Thoracic aorta endothelial cell (primary cell): ENCODE measurements around the gene MIER1. TPM values are rescaled to one million over a fixed set of nuclear protein-coding genes. Genes with fewer than 3 reads are reported as not detected.

ENCODE experiments used
- total RNA-seq: library from RNA; depleted of rRNA; stranded (reverse); fragments of >200 nt; gene quantifications from 2 replicates; pipeline ENCODE4 v1.2.3, GENCODE V29; 2012

Gene MIER1
- total RNA-seq: 54.0 and 58.8 TPM in 2 replicates

DNA sequence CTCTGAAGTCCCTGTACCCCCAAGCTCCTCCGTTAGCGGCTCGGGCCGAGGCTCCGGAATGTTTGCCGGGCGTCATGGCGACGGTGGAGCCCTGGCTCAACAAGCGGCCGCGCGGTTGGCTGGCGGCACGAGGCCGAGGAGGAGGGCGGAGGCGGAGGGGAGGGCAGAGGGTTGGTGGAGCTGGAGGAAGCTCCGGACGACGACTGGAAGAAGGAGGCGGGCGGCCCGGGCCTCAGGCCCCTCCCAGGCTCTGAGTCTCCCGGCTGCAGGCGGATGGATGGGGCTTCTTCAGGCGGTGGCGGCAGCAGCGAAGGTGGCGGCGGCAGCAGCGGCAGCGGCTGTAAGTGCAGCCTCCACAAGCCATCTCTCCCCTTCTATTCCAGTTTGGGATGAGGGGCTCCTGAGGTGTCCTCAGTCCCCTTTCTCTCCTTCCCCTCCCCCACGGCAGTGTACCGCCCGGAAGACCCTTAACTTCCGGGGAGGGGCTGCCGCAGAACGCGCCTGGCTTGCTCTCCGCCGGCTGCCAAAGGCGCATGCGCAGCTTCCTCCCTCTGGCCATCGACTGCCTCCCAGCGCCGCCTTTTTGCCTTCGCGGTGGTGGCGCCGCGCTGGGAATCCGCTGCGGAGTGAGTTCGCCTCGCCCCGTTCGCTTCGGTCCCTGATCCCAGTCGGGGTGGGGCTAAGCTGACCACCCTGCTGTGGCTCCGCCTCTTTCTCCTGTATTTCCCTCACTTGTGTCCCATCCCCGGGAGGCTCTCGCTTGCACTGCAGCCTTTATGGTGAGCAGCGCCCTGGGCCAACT is at the start of gene MIER1, which contains the start of gene DNAI4:
Gene MIER1 (plus strand): TSS at position 235 of the 802 bp plus-strand sequence. CDS start 39 bp downstream, at position 274.
Gene DNAI4 (minus strand): TSS at position 101 of the 802 bp plus-strand sequence. CDS start 25 bp downstream, at position 76.

Other genes with a start within 250 kb of the MIER1 start
- 0.27 and 1.6 TPM in 2 replicates for gene DYNLT5, start 172.5 kb upstream of the MIER1 start, total RNA-seq
- not detected in 2 replicates for gene INSL5, start 123.7 kb upstream of the MIER1 start, total RNA-seq
- gene DNAI4, start 134 bp upstream of the MIER1 start, total RNA-seq: 2.1 and 2.2 TPM in 2 replicates
- gene SLC35D1, start 129.2 kb downstream of the MIER1 start, total RNA-seq: 7.7 and 8.2 TPM in 2 replicates
- not detected in 2 replicates for gene C1orf141, start 210.0 kb downstream of the MIER1 start, total RNA-seq
- not detected in 2 replicates for gene IL23R, start 241.5 kb downstream of the MIER1 start, total RNA-seq